ENCODE results near the gene UST. TPM values are rescaled to one million over a fixed set of nuclear protein-coding genes. Genes with fewer than 3 reads are reported as not detected.
"Not testable (repeated sequence)": the region's sequence is repeated elsewhere in the genome, so short reads cannot be mapped to it uniquely, and the experiment has no call there.

The UST gene
- total RNA-seq, 1 experiment from 2014 or later, result 6.8 TPM

GRCh38 chr6:148736774-148737412 lies 9.9 kb upstream of the UST start:
- DNase-seq (ENCODE audit: low read depth), result no peak

- DNase-seq (ENCODE audit: low read depth), result no peak
These were observed 9.0 kb upstream of the UST start for GRCh38 chr6:148737806-148738205.

GRCh38 chr6:148738946-148739821 lies 7.6 kb upstream of the UST start:
- no peak for DNase-seq (ENCODE audit: low read depth)

GRCh38 chr6:148739822-148740128 lies 7.1 kb upstream of the UST start:
- DNase-seq (ENCODE audit: low read depth), result no peak

- DNase-seq (ENCODE audit: low read depth), result no peak
These were observed 3.4 kb upstream of the UST start for GRCh38 chr6:148743476-148743875.

GRCh38 chr6:148745926-148746325 lies 904 bp upstream of the UST start:
- DNase-seq (ENCODE audit: low read depth), result peak; percentile 55

- DNase-seq (ENCODE audit: low read depth), result peak; percentile 61
These were observed 278 bp downstream of the UST start for GRCh38 chr6:148747145-148747470.

- DNase-seq (ENCODE audit: low read depth), result peak; percentile 38
These were observed 788 bp downstream of the UST start for GRCh38 chr6:148747471-148748165.

- no peak for DNase-seq (ENCODE audit: low read depth)
These were observed 2.8 kb downstream of the UST start for GRCh38 chr6:148749674-148750073.

GRCh38 chr6:148750838-148751792 lies 4.3 kb downstream of the UST start:
- no peak for DNase-seq (ENCODE audit: low read depth)

GRCh38 chr6:148751793-148752170 lies 5.0 kb downstream of the UST start:
- no peak for DNase-seq (ENCODE audit: low read depth)

- DNase-seq (ENCODE audit: low read depth), result not testable (repeated sequence)
These were observed 8.5 kb downstream of the UST start for GRCh38 chr6:148755379-148755778.

GRCh38 chr6:148757944-148758480 lies 11.2 kb downstream of the UST start:
- DNase-seq (ENCODE audit: low read depth), result no peak

- DNase-seq (ENCODE audit: low read depth), result no peak
These were observed 11.7 kb downstream of the UST start for GRCh38 chr6:148758492-148758891.

GRCh38 chr6:148760258-148760534 lies 13.4 kb downstream of the UST start:
- DNase-seq (ENCODE audit: low read depth), result no peak

- DNase-seq (ENCODE audit: low read depth), result peak; percentile 58
These were observed 14.0 kb downstream of the UST start for GRCh38 chr6:148760568-148761526.

GRCh38 chr6:148761527-148762011 lies 14.7 kb downstream of the UST start:
- no peak for DNase-seq (ENCODE audit: low read depth)

GRCh38 chr6:148762231-148762630 lies 15.4 kb downstream of the UST start:
- DNase-seq (ENCODE audit: low read depth), result no peak

GRCh38 chr6:148764259-148765020 lies 17.6 kb downstream of the UST start:
- not testable (repeated sequence) for DNase-seq (ENCODE audit: low read depth)

Data from RPMI7951 (cell line).